HG02763 (cell line): ENCODE measurements around the gene NHSL2.

Source experiments
- ATAC-seq: cut with Tn5 transposase; IDR thresholded peaks from one replicate; pipeline ENCODE4 v1.9.1; 2021; ENCODE audit warnings: mild to moderate bottlenecking, moderate library complexity; ENCODE audit not compliant: unreplicated experiment

The NHSL2 gene

GRCh38 chrX:71989768-71990426 lies 79.3 kb downstream of the NHSL2 start:
- no peak for ATAC-seq

- no peak for ATAC-seq
Measured at GRCh38 chrX:71990518-71990917, 79.9 kb downstream of the NHSL2 start.

- ATAC-seq = no peak
Measured at GRCh38 chrX:71991164-71991563, 80.5 kb downstream of the NHSL2 start.

- no peak for ATAC-seq
Measured at GRCh38 chrX:71992711-71993110, 82.1 kb downstream of the NHSL2 start.

GRCh38 chrX:71993371-71993770 lies 82.7 kb downstream of the NHSL2 start:
- ATAC-seq = no peak

- ATAC-seq = no peak
Measured at GRCh38 chrX:71994601-71995000, 84.0 kb downstream of the NHSL2 start.

- no peak for ATAC-seq
Measured at GRCh38 chrX:71995122-71995521, 84.5 kb downstream of the NHSL2 start.

GRCh38 chrX:71996136-71996535 lies 85.5 kb downstream of the NHSL2 start:
- no peak for ATAC-seq

- no peak for ATAC-seq
Measured at GRCh38 chrX:71996826-71997225, 86.2 kb downstream of the NHSL2 start.

- no peak for ATAC-seq
Measured at GRCh38 chrX:71997320-71997719, 86.7 kb downstream of the NHSL2 start.

- no peak for ATAC-seq
Measured at GRCh38 chrX:71998836-71999509, 88.3 kb downstream of the NHSL2 start.

- no peak for ATAC-seq
Measured at GRCh38 chrX:71999535-71999934, 88.9 kb downstream of the NHSL2 start.

- ATAC-seq = no peak
Measured at GRCh38 chrX:72001471-72001870, 90.8 kb downstream of the NHSL2 start.

- no peak for ATAC-seq
Measured at GRCh38 chrX:72001906-72002305, 91.3 kb downstream of the NHSL2 start.

- ATAC-seq = no peak
Measured at GRCh38 chrX:72002875-72003274, 92.2 kb downstream of the NHSL2 start.

GRCh38 chrX:72003811-72004750 lies 93.4 kb downstream of the NHSL2 start:
- no peak for ATAC-seq

GRCh38 chrX:72005046-72005445 lies 94.4 kb downstream of the NHSL2 start:
- ATAC-seq = no peak

- ATAC-seq = no peak
Measured at GRCh38 chrX:72006461-72006860, 95.8 kb downstream of the NHSL2 start.

- ATAC-seq = no peak
Measured at GRCh38 chrX:72009731-72010130, 99.1 kb downstream of the NHSL2 start.

GRCh38 chrX:72011734-72012133 lies 101.1 kb downstream of the NHSL2 start:
- ATAC-seq = no peak

- no peak for ATAC-seq
Measured at GRCh38 chrX:72015383-72015782, 104.7 kb downstream of the NHSL2 start.
